Sigmoid colon (tissue), 4 donors: ENCODE data around the gene ATRNL1.

Source experiments
- EP300 ChIP-seq, 4 donors: sonication (generic); formaldehyde crosslinking; IDR thresholded peaks; one replicate each; pipeline ENCODE4 v1.6.1; 2017; ENCODE audit warnings: antibody characterized with exemption in 4 of 4
- POLR2AphosphoS5 ChIP-seq, 4 donors: sonication (generic); formaldehyde crosslinking; IDR thresholded peaks; one replicate each; pipeline ENCODE4 v1.6.1; 2017; ENCODE audit warnings: antibody characterized with exemption in 4 of 4
- TF ChIP-seq, protein P1 (sequence below), 4 experiments: fragments of 450-650 bp in 3 of 4; fragments of 200-600 bp in 1 of 4; IDR thresholded peaks; one replicate each; pipeline ENCODE4 v1.5.1; 2016 to 2019; ENCODE audit warnings: antibody characterized with exemption in 4 of 4, mild to moderate bottlenecking in 3 of 4, moderate library complexity in 2 of 4

DNA sequence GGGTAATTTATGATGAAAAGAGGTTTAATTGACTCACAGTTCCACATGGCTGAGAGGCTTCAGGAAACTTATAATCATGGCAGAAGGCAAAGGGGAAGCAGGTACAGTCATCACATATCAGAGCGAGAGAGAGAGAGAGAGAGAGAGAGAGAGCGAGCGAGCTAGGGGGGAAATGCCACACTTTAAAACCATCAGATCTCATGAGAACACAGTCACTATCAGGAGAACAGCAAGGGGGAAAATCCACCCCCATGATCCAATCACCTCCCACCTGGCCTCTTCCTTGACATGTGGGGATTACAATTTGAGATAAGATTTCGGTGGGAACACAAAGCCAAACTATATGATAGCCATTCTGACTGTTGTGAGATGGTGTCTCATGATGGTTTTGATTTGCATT is 603.6 kb downstream of the ATRNL1 start:
- TF ChIP-seq, protein P1, sequence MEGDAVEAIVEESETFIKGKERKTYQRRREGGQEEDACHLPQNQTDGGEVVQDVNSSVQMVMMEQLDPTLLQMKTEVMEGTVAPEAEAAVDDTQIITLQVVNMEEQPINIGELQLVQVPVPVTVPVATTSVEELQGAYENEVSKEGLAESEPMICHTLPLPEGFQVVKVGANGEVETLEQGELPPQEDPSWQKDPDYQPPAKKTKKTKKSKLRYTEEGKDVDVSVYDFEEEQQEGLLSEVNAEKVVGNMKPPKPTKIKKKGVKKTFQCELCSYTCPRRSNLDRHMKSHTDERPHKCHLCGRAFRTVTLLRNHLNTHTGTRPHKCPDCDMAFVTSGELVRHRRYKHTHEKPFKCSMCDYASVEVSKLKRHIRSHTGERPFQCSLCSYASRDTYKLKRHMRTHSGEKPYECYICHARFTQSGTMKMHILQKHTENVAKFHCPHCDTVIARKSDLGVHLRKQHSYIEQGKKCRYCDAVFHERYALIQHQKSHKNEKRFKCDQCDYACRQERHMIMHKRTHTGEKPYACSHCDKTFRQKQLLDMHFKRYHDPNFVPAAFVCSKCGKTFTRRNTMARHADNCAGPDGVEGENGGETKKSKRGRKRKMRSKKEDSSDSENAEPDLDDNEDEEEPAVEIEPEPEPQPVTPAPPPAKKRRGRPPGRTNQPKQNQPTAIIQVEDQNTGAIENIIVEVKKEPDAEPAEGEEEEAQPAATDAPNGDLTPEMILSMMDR (IDR thresholded peaks at IDR 0.05) = no peak
- no peak for TF ChIP-seq POLR2AphosphoS5 (IDR thresholded peaks at IDR 0.05)
- no peak for TF ChIP-seq EP300 (IDR thresholded peaks at IDR 0.05)
